CD4-positive, alpha-beta T cell (primary cell): Measurements from ENCODE around the gene PLXNB3. TPM values are rescaled to one million over a fixed set of nuclear protein-coding genes. Genes with fewer than 3 reads are reported as not detected.

Experiments used
- ATAC-seq: fragments of 200-7000 bp; cut with Tn5 transposase; one replicate; pipeline ENCODE4 v1.10.0; 2022; ENCODE audit warnings: mild to moderate bottlenecking; ENCODE audit not compliant: poor library complexity
- CTCF ChIA-PET: fragments of 350-600 bp; sonication (Branson Sonifier 250); formaldehyde crosslinking; loops from one replicate; lab custom pipeline; 2021; ENCODE audit warnings: antibody characterized with exemption, inconsistent platforms; lab: Charles Lee
- POLR2A ChIA-PET: fragments of 350-600 bp; sonication (Branson Sonifier 250); formaldehyde crosslinking; loops from one replicate; lab custom pipeline; 2021; ENCODE audit warnings: antibody characterized with exemption, inconsistent platforms; lab: Charles Lee
- DNase-seq, 14 experiments: peaks; one replicate each; pipeline ENCODE4 v3.0.0-alpha.2; 2013 to 2020; ENCODE audit warnings: mixed read lengths in 2 of 14
- H3K27ac ChIP-seq, 2 donors: one replicate each; pipeline versions ENCODE4 v1.5.1 to v1.7.0; 2013; ENCODE audit warnings: low read length in 2 of 2, low read depth in 1 of 2, mild to moderate bottlenecking in 1 of 2
- H3K27me3 ChIP-seq, 2 experiments: 1 replicate in 1 of 2; 2 replicates in 1 of 2; pipeline versions ENCODE4 v1.6.1 to v1.7.0; 2013; ENCODE audit warnings: low read length in 2 of 2, control low read depth in 1 of 2, mild to moderate bottlenecking in 1 of 2, moderate library complexity in 1 of 2; ENCODE audit not compliant: insufficient read depth in 2 of 2, control insufficient read depth in 1 of 2
- H3K36me3 ChIP-seq: one replicate; pipeline ENCODE4 v1.6.1; 2013; ENCODE audit warnings: low read length, control low read depth; ENCODE audit not compliant: insufficient read depth
- H3K4me1 ChIP-seq: one replicate; pipeline ENCODE4 v1.6.1; 2013; ENCODE audit warnings: low read length, control low read depth; ENCODE audit not compliant: insufficient read depth
- H3K4me3 ChIP-seq: one replicate; pipeline ENCODE4 v1.5.1; 2013; ENCODE audit warnings: mild to moderate bottlenecking, low read length, moderate library complexity
- H3K9me3 ChIP-seq, 2 experiments: 1 replicate in 1 of 2; 2 replicates in 1 of 2; pipeline versions ENCODE4 v1.6.1 to v1.7.0; 2013; ENCODE audit warnings: low read length in 2 of 2, mild to moderate bottlenecking in 2 of 2, control low read depth in 1 of 2, moderate library complexity in 1 of 2; ENCODE audit not compliant: control insufficient read depth in 1 of 2, insufficient read depth in 1 of 2
- H3K27ac Mint-ChIP-seq: one replicate; pipeline ENCODE4 v1.8.0; 2020; ENCODE audit warnings: mixed read lengths
- H3K27me3 Mint-ChIP-seq: one replicate; pipeline ENCODE4 v1.8.0; 2021; ENCODE audit warnings: mixed read lengths
- H3K36me3 Mint-ChIP-seq: one replicate; pipeline ENCODE4 v1.8.0; 2021; ENCODE audit warnings: low read depth, mixed read lengths
- H3K4me1 Mint-ChIP-seq: one replicate; pipeline ENCODE4 v1.8.0; 2021; ENCODE audit warnings: low read depth, mixed read lengths
- H3K4me3 Mint-ChIP-seq: one replicate; pipeline ENCODE4 v1.8.0; 2020; ENCODE audit warnings: mild to moderate bottlenecking, mixed read lengths
- H3K9me3 Mint-ChIP-seq: one replicate; pipeline ENCODE4 v1.8.0; 2020; ENCODE audit warnings: mixed read lengths
- CTCF ChIP-seq: fragments of 200-600 bp; IDR thresholded peaks from one replicate; pipeline ENCODE4 v1.8.0; 2022; ENCODE audit warnings: antibody characterized with exemption, mild to moderate bottlenecking
- intact Hi-C, 2 experiments: fragments of 100-400 bp; cut with DNase I in 1 of 2; cut with micrococcal nuclease in 1 of 2; formaldehyde crosslinking; loops; one replicate each; pipeline versions ENCODE4 v1.15.1 to v1.9.0; 2023 to 2025; cut with DNase I, micrococcal nuclease
- total RNA-seq, 174 experiments: library from RNA in 2 of 174; stranded (reverse) in 2 of 174; gene quantifications; one replicate each; pipeline ENCODE4 v1.2.3 and lab custom pipeline; 2021 to 2026

PLXNB3 gene
- total RNA-seq, 2 experiments from 2014 or later, result not detected

- no peaks in the 10 kb centered on the region for H3K9me3 Mint-ChIP-seq
- H3K4me3 Mint-ChIP-seq, result no peak within 1 kb of the TSS
- intact Hi-C loops, result no loop called here
- H3K36me3 Mint-ChIP-seq, result no peaks in the 10 kb centered on the region
- Histone ChIP-seq H3K4me1 (no peaks in the 10 kb centered on the region), H3K9me3 (peaks cover 0 to 6% of the 10 kb centered on the region in 2 experiments), H3K27ac (no peak within 1 kb of the TSS), H3K36me3 (peaks cover 4% of the 10 kb centered on the region), H3K4me3 (no peak within 1 kb of the TSS), H3K27me3 (peaks cover 0 to 4% of the 10 kb centered on the region in 2 experiments)
- peaks cover 5% of the 10 kb centered on the region for H3K4me1 Mint-ChIP-seq
- TF ChIP-seq CTCF, result no peak
- POLR2A ChIA-PET, result no interaction called here
- ATAC-seq (no peak), DNase-seq (no peak)
- no peak within 1 kb of the TSS for H3K27ac Mint-ChIP-seq
- peaks cover 5% of the 10 kb centered on the region for H3K27me3 Mint-ChIP-seq
- CTCF ChIA-PET, result no interaction called here
Observed at GRCh38 chrX:153780678-153781427, 16.8 kb downstream of the PLXNB3 start, which contains the start of gene SRPK3. Gene SRPK3 (plus strand): TSS chrX:153781041. CDS start chrX:153781087, 46 bp downstream.

GRCh38 chrX:153781428-153782047 is 17.5 kb downstream of the PLXNB3 start:
- intact Hi-C loops, result no loop called here
- H3K36me3 Mint-ChIP-seq, result peaks cover 5% of the 10 kb centered on the region
- peaks cover 7% of the 10 kb centered on the region for H3K36me3 ChIP-seq
- H3K4me3 ChIP-seq, result no peak overlapping the region
- TF ChIP-seq CTCF, result no peak
- no peaks in the 10 kb centered on the region for H3K9me3 Mint-ChIP-seq
- peaks cover 0 to 4% of the 10 kb centered on the region in 2 experiments for H3K27me3 ChIP-seq
- peaks cover 5% of the 10 kb centered on the region for H3K4me1 Mint-ChIP-seq
- DNase-seq (no peak), ATAC-seq (no peak)
- no peaks in the 10 kb centered on the region for H3K4me1 ChIP-seq
- POLR2A ChIA-PET, result interaction anchor here (1.1 kb wide), 1 partner anchor 126 kb away, joined by 3 read pairs; no protein-coding TSS in a partner anchor
- CTCF ChIA-PET, result no interaction called here
- peaks cover 5% of the 10 kb centered on the region for H3K27me3 Mint-ChIP-seq
- H3K27ac ChIP-seq, result no peak overlapping the region
- H3K4me3 Mint-ChIP-seq, result no peak overlapping the region
- H3K27ac Mint-ChIP-seq, result no peak overlapping the region
- peaks cover 0 to 6% of the 10 kb centered on the region in 2 experiments for H3K9me3 ChIP-seq

GRCh38 chrX:153782313-153782712 is 18.3 kb downstream of the PLXNB3 start:
- H3K27me3 ChIP-seq, result peaks cover 0 to 4% of the 10 kb centered on the region in 2 experiments
- peaks cover 8% of the 10 kb centered on the region for H3K36me3 Mint-ChIP-seq
- H3K4me3 Mint-ChIP-seq, result no peak overlapping the region
- no peaks in the 10 kb centered on the region for H3K9me3 Mint-ChIP-seq
- no peak overlapping the region for H3K27ac ChIP-seq
- no peaks in the 10 kb centered on the region for H3K4me1 ChIP-seq
- intact Hi-C loops, result no loop called here
- peaks cover 7% of the 10 kb centered on the region for H3K36me3 ChIP-seq
- H3K9me3 ChIP-seq, result peaks cover 0 to 6% of the 10 kb centered on the region in 2 experiments
- ChIA-PET POLR2A (interaction anchor here (1.1 kb wide), 1 partner anchor 125 kb away, joined by 3 read pairs; no protein-coding TSS in a partner anchor), CTCF (no interaction called here)
- H3K27ac Mint-ChIP-seq, result no peak overlapping the region
- no peak for DNase-seq
- H3K27me3 Mint-ChIP-seq, result peaks cover 5% of the 10 kb centered on the region
- peaks cover 5% of the 10 kb centered on the region for H3K4me1 Mint-ChIP-seq
- H3K4me3 ChIP-seq, result no peak overlapping the region
- ATAC-seq, result no peak
- no peak for TF ChIP-seq CTCF
